ENCODE measurements around the gene CNBP.

GRCh38 chr3:129130291-129130813 lies 53.3 kb downstream of the CNBP start:
- TF ChIP-seq NR1H2 (CRISPR knock-in tag; IDR thresholded peaks at IDR 0.05) (no peak), ARID1B (IDR thresholded peaks at IDR 0.05) (no peak), USF2 (CRISPR knock-in tag; IDR thresholded peaks at IDR 0.05) (no peak), TBP (optimal IDR thresholded peaks at IDR 0.05; ENCODE audit: low read depth, low read length) (no peak)
- TF ChIP-seq, protein P1, sequence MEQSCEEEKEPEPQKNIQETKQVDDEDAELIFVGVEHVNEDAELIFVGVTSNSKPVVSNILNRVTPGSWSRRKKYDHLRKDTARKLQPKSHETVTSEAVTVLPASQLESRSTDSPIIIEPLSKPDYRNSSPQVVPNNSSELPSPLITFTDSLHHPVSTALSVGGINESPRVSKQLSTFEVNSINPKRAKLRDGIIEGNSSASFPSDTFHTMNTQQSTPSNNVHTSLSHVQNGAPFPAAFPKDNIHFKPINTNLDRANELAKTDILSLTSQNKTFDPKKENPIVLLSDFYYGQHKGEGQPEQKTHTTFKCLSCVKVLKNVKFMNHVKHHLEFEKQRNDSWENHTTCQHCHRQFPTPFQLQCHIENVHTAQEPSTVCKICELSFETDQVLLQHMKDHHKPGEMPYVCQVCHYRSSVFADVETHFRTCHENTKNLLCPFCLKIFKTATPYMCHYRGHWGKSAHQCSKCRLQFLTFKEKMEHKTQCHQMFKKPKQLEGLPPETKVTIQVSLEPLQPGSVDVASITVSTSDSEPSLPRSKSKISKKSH (CRISPR knock-in tag; IDR thresholded peaks at IDR 0.05): no peak

Data from K562 (cell line).